Measurements from ENCODE around the gene PRPF6. TPM values are rescaled to one million over a fixed set of nuclear protein-coding genes. Genes with fewer than 3 reads are reported as not detected.

PRPF6 gene
- total RNA-seq, 1 donor from 2014 or later: 51.9 TPM

GRCh38 chr20:63962426-63963347, 18.2 kb upstream of the PRPF6 start:
- no peaks in the 10 kb centered on the region for H3K27me3 ChIP-seq
- H3K79me2 ChIP-seq (ENCODE audit: low read depth): no peaks in the 10 kb centered on the region
- no peak overlapping the region for H2AFZ ChIP-seq (replicated peaks)
- Mint-ChIP-seq H3K9me3 (no peaks in the 10 kb centered on the region), H3K27me3 (ENCODE audit: insufficient read depth, low read depth) (peaks cover 4% of the 10 kb centered on the region), H3K36me3 (peaks cover 2% of the 10 kb centered on the region), H3K4me1 (peaks cover 8% of the 10 kb centered on the region), H3K27ac (no peak overlapping the region), H3K4me3 (no peak overlapping the region)
- no peaks in the 10 kb centered on the region for H3K36me3 ChIP-seq
- H3K9me3 ChIP-seq (ENCODE audit: low read depth): no peaks in the 10 kb centered on the region
- peaks cover 13% of the 10 kb centered on the region for H4K20me1 ChIP-seq (ENCODE audit: low read depth)
- H3F3A ChIP-seq (ENCODE audit: low read depth): peaks cover 15% of the 10 kb centered on the region
- no peak for DNase-seq (ENCODE audit: low spot score)
- H3K4me2 ChIP-seq: no peak overlapping the region
- peaks cover 13% of the 10 kb centered on the region for H3K4me1 ChIP-seq
- TF ChIP-seq EZH2phosphoT487 (IDR thresholded peaks at IDR 0.05) (no peak), CTCF (IDR thresholded peaks at IDR 0.05) (no peak), EZH2 (IDR thresholded peaks at IDR 0.05) (no peak)
- H3K27ac ChIP-seq: no peak overlapping the region
- no peak overlapping the region for H3K9ac ChIP-seq
- no peak overlapping the region for H3K4me3 ChIP-seq

DNA sequence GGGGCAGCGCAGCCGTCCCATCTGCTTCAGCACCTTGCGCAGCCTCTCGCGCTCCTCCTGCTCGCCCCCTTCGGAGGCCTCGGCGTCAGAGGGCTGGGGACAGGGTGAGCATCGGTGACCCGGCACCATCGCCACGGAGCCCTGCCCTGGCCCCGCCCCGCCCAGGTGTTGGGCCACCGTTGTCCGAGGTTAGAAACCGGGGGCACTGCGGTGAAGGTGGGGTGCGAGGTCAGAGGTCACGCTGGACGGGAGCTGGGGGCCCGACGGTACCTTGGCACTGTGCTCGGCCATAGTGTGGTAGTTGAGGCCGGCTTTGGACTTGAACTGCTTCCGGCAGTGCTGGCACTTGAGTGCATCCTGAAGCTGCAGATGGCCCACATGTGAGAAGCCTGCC, 17.6 kb upstream of the PRPF6 start:
- Histone ChIP-seq H4K20me1 (ENCODE audit: low read depth) (peaks cover 12% of the 10 kb centered on the region), H3K4me2 (no peak overlapping the region), H3K27ac (no peak overlapping the region), H3K4me1 (peaks cover 10% of the 10 kb centered on the region), H3K9ac (no peak overlapping the region), H3K36me3 (no peaks in the 10 kb centered on the region), H3F3A (ENCODE audit: low read depth) (peaks cover 10% of the 10 kb centered on the region), H3K79me2 (ENCODE audit: low read depth) (peaks cover 3% of the 10 kb centered on the region), H3K9me3 (ENCODE audit: low read depth) (no peaks in the 10 kb centered on the region), H3K4me3 (no peak overlapping the region), H3K27me3 (no peaks in the 10 kb centered on the region), H2AFZ (replicated peaks) (no peak overlapping the region)
- TF ChIP-seq EZH2phosphoT487 (IDR thresholded peaks at IDR 0.05) (no peak), CTCF (IDR thresholded peaks at IDR 0.05) (no peak), EZH2 (IDR thresholded peaks at IDR 0.05) (no peak)
- peaks cover 4% of the 10 kb centered on the region for H3K27me3 Mint-ChIP-seq (ENCODE audit: insufficient read depth, low read depth)
- no peak overlapping the region for H3K27ac Mint-ChIP-seq
- no peaks in the 10 kb centered on the region for H3K9me3 Mint-ChIP-seq
- peaks cover 2% of the 10 kb centered on the region for H3K36me3 Mint-ChIP-seq
- H3K4me1 Mint-ChIP-seq: peaks cover 8% of the 10 kb centered on the region
- no peak for DNase-seq (ENCODE audit: low spot score)
- H3K4me3 Mint-ChIP-seq: no peak overlapping the region

GRCh38 chr20:63963784-63964301, 17.1 kb upstream of the PRPF6 start:
- no peak overlapping the region for H3K4me3 Mint-ChIP-seq

More at GRCh38 chr20:63963784-63964301, 17.1 kb upstream of the PRPF6 start:
- H3K9ac ChIP-seq: no peak overlapping the region
- no peak overlapping the region for H3K4me3 ChIP-seq
- H3K4me2 ChIP-seq: no peak overlapping the region
- peaks cover 9% of the 10 kb centered on the region for H3K4me1 ChIP-seq
- Mint-ChIP-seq H3K9me3 (no peaks in the 10 kb centered on the region), H3K27ac (no peak overlapping the region), H3K36me3 (peaks cover 2% of the 10 kb centered on the region), H3K4me1 (peaks cover 8% of the 10 kb centered on the region), H3K27me3 (ENCODE audit: insufficient read depth, low read depth) (peaks cover 2% of the 10 kb centered on the region)
- H3K27me3 ChIP-seq: no peaks in the 10 kb centered on the region
- H3F3A ChIP-seq (ENCODE audit: low read depth): peaks cover 5% of the 10 kb centered on the region
- TF ChIP-seq CTCF (IDR thresholded peaks at IDR 0.05) (no peak), EZH2 (IDR thresholded peaks at IDR 0.05) (no peak), EZH2phosphoT487 (IDR thresholded peaks at IDR 0.05) (no peak)
- H3K27ac ChIP-seq: no peak overlapping the region
- no peaks in the 10 kb centered on the region for H3K9me3 ChIP-seq (ENCODE audit: low read depth)
- H4K20me1 ChIP-seq (ENCODE audit: low read depth): peaks cover 7% of the 10 kb centered on the region
- peaks cover 8% of the 10 kb centered on the region for H3K79me2 ChIP-seq (ENCODE audit: low read depth)
- no peak overlapping the region for H2AFZ ChIP-seq (replicated peaks)
- DNase-seq (ENCODE audit: low spot score): no peak
- H3K36me3 ChIP-seq: no peaks in the 10 kb centered on the region
